HepG2 (cell line): ENCODE data around the gene S100P. TPM values are rescaled to one million over a fixed set of nuclear protein-coding genes. Genes with fewer than 3 reads are reported as not detected.

Experiments
- ASH2L ChIP-seq: fragments of 300-600, 200-600 bp; sonication (generic); IDR thresholded peaks from 2 replicates; pipeline ENCODE4 v1.7.0; 2017; ENCODE audit warnings: low read depth, mild to moderate bottlenecking, moderate library complexity, mixed read lengths, low read length; ENCODE audit not compliant: insufficient read length
- FOXM1 ChIP-seq: sonication (generic); formaldehyde crosslinking; IDR thresholded peaks from 2 replicates; pipeline ENCODE4 v1.5.0; 2020; ENCODE audit warnings: missing genetic modification reagents
- GABPA ChIP-seq, 2 experiments: IDR thresholded peaks; 2 replicates each; pipeline ENCODE4 v1.6.1; 2011 to 2016; ENCODE audit warnings: low read depth in 2 of 2, low read length in 1 of 2, missing biosample characterization in 1 of 2, missing genetic modification characterization in 1 of 2
- HHEX ChIP-seq: IDR thresholded peaks from 2 replicates; pipeline ENCODE4 v1.6.1; 2016; ENCODE audit warnings: control low read depth
- KLF13 ChIP-seq: sonication (generic); formaldehyde crosslinking; IDR thresholded peaks from 2 replicates; pipeline ENCODE4 v1.4.0; 2020; ENCODE audit warnings: mild to moderate bottlenecking, missing genetic modification reagents
- KLF6 ChIP-seq: IDR thresholded peaks from 2 replicates; pipeline ENCODE4 v1.8.0; 2016; ENCODE audit warnings: missing biosample characterization, missing genetic modification reagents
- MAFG ChIP-seq: sonication (generic); formaldehyde crosslinking; IDR thresholded peaks from 2 replicates; pipeline ENCODE4 v1.5.1; 2020; ENCODE audit warnings: mild to moderate bottlenecking, missing genetic modification reagents
- MIER2 ChIP-seq: IDR thresholded peaks from 2 replicates; pipeline ENCODE4 v1.6.1; 2016; ENCODE audit warnings: missing biosample characterization, missing genetic modification reagents
- MLXIP ChIP-seq: sonication (generic); formaldehyde crosslinking; IDR thresholded peaks from 2 replicates; pipeline ENCODE4 v1.9.0; 2021; ENCODE audit warnings: missing genetic modification reagents, borderline replicate concordance
- NBN ChIP-seq: fragments of 450-650 bp; conservative IDR thresholded peaks from 2 replicates; pipeline ENCODE4 v1.6.1; 2017
- POGZ ChIP-seq: sonication (generic); formaldehyde crosslinking; IDR thresholded peaks from 2 replicates; pipeline ENCODE4 v1.4.0; 2020; ENCODE audit warnings: mild to moderate bottlenecking, missing genetic modification reagents
- RXRA ChIP-seq: sonication (generic); formaldehyde crosslinking; IDR thresholded peaks from 2 replicates; pipeline ENCODE4 v1.5.1; 2020; ENCODE audit warnings: missing genetic modification reagents
- SRSF1 ChIP-seq: fragments of 200-400 bp; formaldehyde crosslinking; optimal IDR thresholded peaks from 2 replicates; pipeline ENCODE3; 2017; ENCODE audit warnings: mild to moderate bottlenecking, low read depth, low read length, moderate library complexity
- ZBTB7B ChIP-seq: sonication (generic); formaldehyde crosslinking; IDR thresholded peaks from 2 replicates; pipeline ENCODE4 v1.4.0; 2020; ENCODE audit warnings: missing genetic modification reagents
- ZNF263 ChIP-seq: sonication (generic); formaldehyde crosslinking; IDR thresholded peaks from 2 replicates; pipeline ENCODE4 v1.4.0; 2020; ENCODE audit warnings: missing genetic modification reagents
- ZNF451 ChIP-seq: sonication (generic); formaldehyde crosslinking; IDR thresholded peaks from 2 replicates; pipeline ENCODE4 v1.5.0; 2020; ENCODE audit warnings: mild to moderate bottlenecking, missing genetic modification reagents
- ZNF547 ChIP-seq: sonication (generic); formaldehyde crosslinking; IDR thresholded peaks from 2 replicates; pipeline ENCODE4 v1.5.1; 2020; ENCODE audit warnings: mild to moderate bottlenecking, missing genetic modification reagents
- ZNF550 ChIP-seq: sonication (generic); formaldehyde crosslinking; IDR thresholded peaks from 2 replicates; pipeline ENCODE4 v1.4.0; 2020; ENCODE audit warnings: mild to moderate bottlenecking, missing genetic modification reagents, borderline replicate concordance
- polyA plus RNA-seq, 8 experiments: library from polyadenylated mRNA; depleted of rRNA in 3 of 8; stranded (reverse) in 7 of 8; unstranded in 1 of 8; fragments of >200 nt; fragmentation: Illumina TruSeq in 4 of 8; extraction: Trizol in 4 of 8; gene quantifications; 2 replicates each; pipeline versions ENCODE4 v1.2.1 to v1.2.3, GENCODE V29; 2011 to 2016; ENCODE audit warnings: low read depth in 4 of 8, missing spikeins in 1 of 8, mixed read lengths in 1 of 8; ENCODE audit not compliant: insufficient read depth in 1 of 8
- total RNA-seq, 5 experiments: library from RNA; depleted of rRNA; stranded (reverse); fragments of >200 nt; fragmentation: Illumina TruSeq; extraction: Trizol; gene quantifications; 2 replicates each; pipeline ENCODE4 v1.2.3, GENCODE V29; 2016; ENCODE audit warnings: low read depth in 1 of 5
- TF ChIP-seq, protein P1 (sequence below): sonication (generic); formaldehyde crosslinking; IDR thresholded peaks from 2 replicates; pipeline ENCODE4 v1.9.0; 2021; ENCODE audit warnings: missing genetic modification reagents, mild to moderate bottlenecking, borderline replicate concordance
- TF ChIP-seq, protein P2 (sequence below): sonication (generic); formaldehyde crosslinking; IDR thresholded peaks from 2 replicates; pipeline ENCODE4 v1.5.1; 2020; ENCODE audit warnings: mild to moderate bottlenecking, missing genetic modification reagents, borderline replicate concordance

Gene S100P
- total and polyA plus RNA-seq, 2 of the 13 experiments (the other 11 are each of a cell fraction or from before 2014, with no cell fraction given) = 278 to 1,649 TPM

- TF ChIP-seq MIER2 (CRISPR knock-in tag) (no peak), ASH2L (peak; percentile 89), MLXIP (CRISPR knock-in tag) (no peak), KLF13 (CRISPR knock-in tag) (no peak), KLF6 (peak; percentile 96; the same call in 1 of the 2 replicates), MAFG (CRISPR knock-in tag) (peak; percentile 58; the same call in 1 of the 2 replicates), ZNF550 (CRISPR knock-in tag) (no peak), POGZ (CRISPR knock-in tag) (peak; percentile 62), RXRA (no peak; the same call in 1 of the 2 replicates), NBN (no peak), SRSF1 (peak; percentile 76), ZNF263 (peak; percentile 92), ZNF451 (CRISPR knock-in tag) (peak; percentile 77), ZNF547 (CRISPR knock-in tag) (no peak), GABPA (IDR thresholded peaks at IDR 0.05; ENCODE audit: low read depth, low read length) (no peak), GABPA (CRISPR knock-in tag; IDR thresholded peaks at IDR 0.05; ENCODE audit: low read depth) (no peak), ZBTB7B (CRISPR knock-in tag) (peak; percentile 48; the same call in 1 of the 2 replicates), FOXM1 (no peak), HHEX (CRISPR knock-in tag) (no peak; the same call in 1 of the 2 replicates)
- TF ChIP-seq, protein P1, sequence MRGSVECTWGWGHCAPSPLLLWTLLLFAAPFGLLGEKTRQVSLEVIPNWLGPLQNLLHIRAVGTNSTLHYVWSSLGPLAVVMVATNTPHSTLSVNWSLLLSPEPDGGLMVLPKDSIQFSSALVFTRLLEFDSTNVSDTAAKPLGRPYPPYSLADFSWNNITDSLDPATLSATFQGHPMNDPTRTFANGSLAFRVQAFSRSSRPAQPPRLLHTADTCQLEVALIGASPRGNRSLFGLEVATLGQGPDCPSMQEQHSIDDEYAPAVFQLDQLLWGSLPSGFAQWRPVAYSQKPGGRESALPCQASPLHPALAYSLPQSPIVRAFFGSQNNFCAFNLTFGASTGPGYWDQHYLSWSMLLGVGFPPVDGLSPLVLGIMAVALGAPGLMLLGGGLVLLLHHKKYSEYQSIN (CRISPR knock-in tag) = no peak
- TF ChIP-seq, protein P2, sequence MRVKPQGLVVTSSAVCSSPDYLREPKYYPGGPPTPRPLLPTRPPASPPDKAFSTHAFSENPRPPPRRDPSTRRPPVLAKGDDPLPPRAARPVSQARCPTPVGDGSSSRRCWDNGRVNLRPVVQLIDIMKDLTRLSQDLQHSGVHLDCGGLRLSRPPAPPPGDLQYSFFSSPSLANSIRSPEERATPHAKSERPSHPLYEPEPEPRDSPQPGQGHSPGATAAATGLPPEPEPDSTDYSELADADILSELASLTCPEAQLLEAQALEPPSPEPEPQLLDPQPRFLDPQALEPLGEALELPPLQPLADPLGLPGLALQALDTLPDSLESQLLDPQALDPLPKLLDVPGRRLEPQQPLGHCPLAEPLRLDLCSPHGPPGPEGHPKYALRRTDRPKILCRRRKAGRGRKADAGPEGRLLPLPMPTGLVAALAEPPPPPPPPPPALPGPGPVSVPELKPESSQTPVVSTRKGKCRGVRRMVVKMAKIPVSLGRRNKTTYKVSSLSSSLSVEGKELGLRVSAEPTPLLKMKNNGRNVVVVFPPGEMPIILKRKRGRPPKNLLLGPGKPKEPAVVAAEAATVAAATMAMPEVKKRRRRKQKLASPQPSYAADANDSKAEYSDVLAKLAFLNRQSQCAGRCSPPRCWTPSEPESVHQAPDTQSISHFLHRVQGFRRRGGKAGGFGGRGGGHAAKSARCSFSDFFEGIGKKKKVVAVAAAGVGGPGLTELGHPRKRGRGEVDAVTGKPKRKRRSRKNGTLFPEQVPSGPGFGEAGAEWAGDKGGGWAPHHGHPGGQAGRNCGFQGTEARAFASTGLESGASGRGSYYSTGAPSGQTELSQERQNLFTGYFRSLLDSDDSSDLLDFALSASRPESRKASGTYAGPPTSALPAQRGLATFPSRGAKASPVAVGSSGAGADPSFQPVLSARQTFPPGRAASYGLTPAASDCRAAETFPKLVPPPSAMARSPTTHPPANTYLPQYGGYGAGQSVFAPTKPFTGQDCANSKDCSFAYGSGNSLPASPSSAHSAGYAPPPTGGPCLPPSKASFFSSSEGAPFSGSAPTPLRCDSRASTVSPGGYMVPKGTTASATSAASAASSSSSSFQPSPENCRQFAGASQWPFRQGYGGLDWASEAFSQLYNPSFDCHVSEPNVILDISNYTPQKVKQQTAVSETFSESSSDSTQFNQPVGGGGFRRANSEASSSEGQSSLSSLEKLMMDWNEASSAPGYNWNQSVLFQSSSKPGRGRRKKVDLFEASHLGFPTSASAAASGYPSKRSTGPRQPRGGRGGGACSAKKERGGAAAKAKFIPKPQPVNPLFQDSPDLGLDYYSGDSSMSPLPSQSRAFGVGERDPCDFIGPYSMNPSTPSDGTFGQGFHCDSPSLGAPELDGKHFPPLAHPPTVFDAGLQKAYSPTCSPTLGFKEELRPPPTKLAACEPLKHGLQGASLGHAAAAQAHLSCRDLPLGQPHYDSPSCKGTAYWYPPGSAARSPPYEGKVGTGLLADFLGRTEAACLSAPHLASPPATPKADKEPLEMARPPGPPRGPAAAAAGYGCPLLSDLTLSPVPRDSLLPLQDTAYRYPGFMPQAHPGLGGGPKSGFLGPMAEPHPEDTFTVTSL (CRISPR knock-in tag) = 0 out of 2 replicates have a peak, but pooled peaks have one; percentile 66
Measured at GRCh38 chr4:6693231-6694176, at the start of gene S100P (continued).
